HL-60 (cell line): ENCODE data around the gene ZNF580.

Experiments
- DNase-seq, 2 experiments: peaks; one replicate each; pipeline ENCODE4 v3.0.0-alpha.2; 2010 to 2020; ENCODE audit warnings: low read depth in 1 of 2, low spot score in 1 of 2
- H3K27ac ChIP-seq: fragments of 250-450 bp; sonication (Bioruptor Pico); replicated peaks from 2 replicates; pipeline ENCODE4 v1.5.1; 2020; ENCODE audit warnings: mild to moderate bottlenecking, moderate library complexity
- H3K27me3 ChIP-seq: fragments of 250-450 bp; sonication (Bioruptor Pico); 2 replicates; pipeline ENCODE4 v1.5.1; 2021; ENCODE audit warnings: mild to moderate bottlenecking, moderate library complexity; ENCODE audit not compliant: insufficient read depth, poor library complexity, severe bottlenecking
- H3K4me3 ChIP-seq: replicated peaks from 2 replicates; pipeline ENCODE4 v1.5.1; 2011; ENCODE audit warnings: mild to moderate bottlenecking, control low read depth, low read length; ENCODE audit not compliant: insufficient read depth
- CTCF ChIP-seq: IDR thresholded peaks from one replicate; pipeline ENCODE4 v1.5.1; 2011; ENCODE audit warnings: low read length, control low read depth, inconsistent platforms; ENCODE audit not compliant: insufficient read depth
- GABPA ChIP-seq: IDR thresholded peaks from 2 replicates; pipeline ENCODE4 v1.6.1; 2012; ENCODE audit warnings: low read depth
- POLR2AphosphoS5 ChIP-seq: IDR thresholded peaks from 2 replicates; pipeline ENCODE4 v1.6.1; 2012; ENCODE audit warnings: low read depth
- REST ChIP-seq: IDR thresholded peaks from 2 replicates; pipeline ENCODE4 v1.6.1; 2012; ENCODE audit warnings: low read depth; ENCODE audit not compliant: insufficient replicate concordance
- SPI1 ChIP-seq: IDR thresholded peaks from 2 replicates; pipeline ENCODE4 v1.6.1; 2012; ENCODE audit warnings: low read depth, mild to moderate bottlenecking, borderline replicate concordance

Gene ZNF580

DNA sequence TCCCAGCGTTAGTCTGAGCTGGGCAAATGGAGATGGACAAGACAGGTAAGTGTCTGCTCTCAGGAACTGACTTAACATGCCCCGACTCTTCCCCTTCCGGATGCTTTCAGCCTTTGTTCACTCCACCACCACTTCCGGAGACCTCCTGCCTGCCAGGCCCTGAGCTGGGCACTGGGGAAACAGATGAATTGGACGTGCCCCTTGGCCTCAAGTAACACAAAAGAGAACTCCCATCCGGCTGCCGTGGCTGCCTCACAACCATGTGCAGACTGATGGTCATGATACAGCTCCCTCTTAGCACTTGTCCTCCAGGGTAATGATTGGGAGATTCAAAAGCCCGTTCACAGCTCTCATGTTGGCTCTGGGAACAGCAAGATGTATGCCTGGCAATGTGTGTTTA lies 23.4 kb upstream of the ZNF580 start:
- TF ChIP-seq GABPA (no peak), CTCF (no peak), REST (no peak), SPI1 (no peak), POLR2AphosphoS5 (no peak)
- no peaks in the 10 kb centered on the region for H3K27me3 ChIP-seq
- no peak for DNase-seq
- no peak overlapping the region for H3K4me3 ChIP-seq
- 0 out of 2 replicates have a peak overlapping the region, but pooled peaks have one; percentile 2 for H3K27ac ChIP-seq

DNA sequence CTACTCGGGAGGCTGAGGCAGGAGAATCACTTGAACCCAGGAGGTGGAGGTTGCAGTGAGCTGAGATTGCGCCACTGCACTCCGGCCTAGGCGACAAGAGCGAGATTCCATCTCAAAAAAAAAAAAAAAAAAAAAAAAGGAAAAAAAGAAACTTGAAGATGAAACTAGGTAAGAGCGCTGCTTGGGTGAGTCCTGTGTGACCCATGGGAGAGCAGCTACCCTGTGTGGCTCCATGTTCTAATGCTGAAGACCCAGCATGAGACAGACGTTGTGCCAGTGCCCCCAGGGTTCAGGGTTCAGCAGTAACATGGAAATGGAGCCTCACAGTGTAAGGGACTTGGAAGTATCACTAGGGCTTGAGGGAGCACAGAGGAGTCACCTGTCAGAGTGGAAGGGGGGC lies 22.4 kb upstream of the ZNF580 start:
- Histone ChIP-seq H3K4me3 (no peak overlapping the region), H3K27ac (peak overlapping the region; percentile 72), H3K27me3 (no peaks in the 10 kb centered on the region)
- DNase-seq, result no peak
- TF ChIP-seq CTCF, result no peak
- TF ChIP-seq SPI1, result no peak
- TF ChIP-seq REST, result no peak
- no peak for TF ChIP-seq GABPA
- TF ChIP-seq POLR2AphosphoS5, result no peak; the same call in 1 of the 2 replicates

DNA sequence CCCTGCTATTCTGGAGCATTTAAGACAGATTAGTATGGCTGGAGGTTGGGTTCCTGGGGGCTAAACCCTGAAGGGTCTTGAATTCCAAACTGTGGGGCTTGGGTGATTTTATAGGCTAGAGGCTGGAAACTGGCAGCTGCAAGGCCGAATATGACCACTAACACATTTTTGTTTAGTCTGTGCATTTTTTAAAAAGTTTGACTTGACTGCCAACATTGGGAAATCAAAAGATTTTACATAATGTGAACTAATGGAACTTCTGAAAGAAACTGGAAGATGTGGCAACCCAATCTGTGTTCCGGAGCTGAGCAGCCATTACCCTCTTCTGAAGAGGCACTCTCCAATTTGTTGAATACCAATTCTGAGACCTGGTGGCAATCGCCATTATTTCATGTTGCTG lies 21.5 kb upstream of the ZNF580 start:
- no peak overlapping the region for H3K4me3 ChIP-seq
- no peaks in the 10 kb centered on the region for H3K27me3 ChIP-seq
- peak in 1 of 2 experiments; percentile 38 for DNase-seq
- H3K27ac ChIP-seq, result peak overlapping the region; percentile 72
- TF ChIP-seq POLR2AphosphoS5 (no peak; the same call in 1 of the 2 replicates), REST (no peak), SPI1 (no peak), CTCF (no peak), GABPA (no peak)
